22Rv1 (cell line): Measurements from ENCODE around the gene LUM.

Experiments used
- H3K27ac ChIP-seq: fragments of 450-650 bp; 2 replicates; pipeline ENCODE4 v1.5.1; 2017
- ZFX ChIP-seq: fragments of 450-650 bp; IDR thresholded peaks from 2 replicates; pipeline ENCODE4 v1.6.1; 2017; ENCODE audit warnings: antibody characterized with exemption, borderline replicate concordance
- TF ChIP-seq, protein P1 (sequence below): fragments of 450-650 bp; IDR thresholded peaks from 2 replicates; pipeline ENCODE4 v1.5.1; 2017; ENCODE audit warnings: mild to moderate bottlenecking

Gene LUM

GRCh38 chr12:91061091-91061490 is 50.2 kb downstream of the LUM start:
- H3K27ac ChIP-seq: no peak overlapping the region
- TF ChIP-seq, protein P1, sequence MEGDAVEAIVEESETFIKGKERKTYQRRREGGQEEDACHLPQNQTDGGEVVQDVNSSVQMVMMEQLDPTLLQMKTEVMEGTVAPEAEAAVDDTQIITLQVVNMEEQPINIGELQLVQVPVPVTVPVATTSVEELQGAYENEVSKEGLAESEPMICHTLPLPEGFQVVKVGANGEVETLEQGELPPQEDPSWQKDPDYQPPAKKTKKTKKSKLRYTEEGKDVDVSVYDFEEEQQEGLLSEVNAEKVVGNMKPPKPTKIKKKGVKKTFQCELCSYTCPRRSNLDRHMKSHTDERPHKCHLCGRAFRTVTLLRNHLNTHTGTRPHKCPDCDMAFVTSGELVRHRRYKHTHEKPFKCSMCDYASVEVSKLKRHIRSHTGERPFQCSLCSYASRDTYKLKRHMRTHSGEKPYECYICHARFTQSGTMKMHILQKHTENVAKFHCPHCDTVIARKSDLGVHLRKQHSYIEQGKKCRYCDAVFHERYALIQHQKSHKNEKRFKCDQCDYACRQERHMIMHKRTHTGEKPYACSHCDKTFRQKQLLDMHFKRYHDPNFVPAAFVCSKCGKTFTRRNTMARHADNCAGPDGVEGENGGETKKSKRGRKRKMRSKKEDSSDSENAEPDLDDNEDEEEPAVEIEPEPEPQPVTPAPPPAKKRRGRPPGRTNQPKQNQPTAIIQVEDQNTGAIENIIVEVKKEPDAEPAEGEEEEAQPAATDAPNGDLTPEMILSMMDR: no peak

DNA sequence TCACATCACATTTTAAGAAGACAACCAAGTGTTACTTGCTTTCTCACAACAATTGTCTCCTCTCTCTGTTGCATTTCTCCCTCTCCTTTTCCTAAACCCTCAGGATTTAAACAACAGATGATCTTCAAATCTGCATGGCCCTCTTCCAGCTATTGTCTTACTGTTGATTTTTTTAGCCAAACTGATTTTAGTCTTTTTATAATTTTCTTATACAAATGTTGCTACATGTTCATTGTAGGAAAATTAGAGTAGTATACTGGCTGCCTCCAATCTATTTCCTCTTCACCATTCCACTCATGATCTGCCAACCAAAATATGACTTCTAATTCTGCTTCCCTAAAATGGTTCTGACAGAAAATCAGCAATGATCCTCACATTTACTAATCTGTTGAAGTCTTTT is 52.1 kb downstream of the LUM start:
- H3K27ac ChIP-seq: no peak overlapping the region
- TF ChIP-seq ZFX: no peak
- TF ChIP-seq, protein P1: no peak

DNA sequence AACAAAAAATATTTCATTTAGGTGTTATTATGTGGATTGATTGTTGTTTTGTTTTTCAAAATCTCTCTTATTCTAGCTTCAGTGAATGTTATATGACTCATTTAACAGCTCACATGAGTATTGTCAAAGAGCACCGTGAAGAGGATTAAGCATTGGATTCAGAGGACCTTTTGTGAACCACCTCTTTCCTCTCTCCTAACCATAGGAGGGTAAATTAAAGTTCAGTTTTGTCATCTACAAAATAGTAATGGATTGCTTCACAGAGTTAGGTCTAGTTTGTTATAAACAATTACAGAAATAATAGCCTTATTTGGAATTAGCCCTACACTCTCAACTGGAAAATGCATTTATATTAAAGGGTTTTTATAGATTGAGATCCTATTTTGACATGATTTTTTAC is 52.5 kb downstream of the LUM start:
- H3K27ac ChIP-seq: no peak overlapping the region
- TF ChIP-seq, protein P1: no peak
- no peak for TF ChIP-seq ZFX

DNA sequence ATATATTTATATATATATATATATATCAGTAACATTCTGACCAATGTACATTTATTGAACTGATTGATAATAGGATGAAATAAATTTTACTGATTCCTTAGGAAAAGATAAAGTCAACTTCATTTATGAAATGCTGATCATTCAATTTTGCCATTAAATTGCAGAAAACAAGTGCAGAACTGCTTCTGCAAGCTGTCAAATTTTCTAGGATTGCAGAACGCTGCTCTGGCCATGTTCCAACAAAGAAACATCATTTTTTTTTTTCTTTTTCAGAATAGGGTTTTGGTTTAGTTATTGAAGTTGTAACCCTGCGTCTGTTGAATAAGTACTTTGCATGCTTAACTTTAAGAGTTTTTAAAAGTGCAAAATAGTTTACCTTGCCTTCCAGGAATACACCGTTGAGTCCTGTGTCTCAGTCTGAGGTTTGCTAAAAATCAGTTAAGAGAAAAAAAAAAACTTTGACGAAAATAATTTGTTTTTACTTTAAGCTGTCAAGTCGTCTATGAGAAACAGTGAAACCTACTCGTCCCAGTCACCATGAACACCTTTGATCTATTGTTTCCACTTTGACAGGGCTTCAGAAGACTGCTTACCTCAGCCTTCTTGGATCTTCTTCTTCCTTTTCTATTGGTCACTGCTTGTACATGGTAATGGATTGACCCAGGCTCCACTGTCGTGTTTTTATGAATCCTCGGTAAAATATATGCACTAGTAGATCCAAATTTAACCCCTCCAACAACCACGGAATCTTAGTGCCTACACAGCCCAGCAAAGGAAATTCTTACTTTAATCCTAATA is 53.7 kb downstream of the LUM start, which contains the start of gene KERA:
Gene KERA (minus strand): TSS at position 657 of the 798 bp plus-strand sequence. CDS start 1,743 bp downstream, outside the sequence.
- TF ChIP-seq ZFX: no peak
- TF ChIP-seq, protein P1: no peak
- no peak within 1 kb of the TSS for H3K27ac ChIP-seq

DNA sequence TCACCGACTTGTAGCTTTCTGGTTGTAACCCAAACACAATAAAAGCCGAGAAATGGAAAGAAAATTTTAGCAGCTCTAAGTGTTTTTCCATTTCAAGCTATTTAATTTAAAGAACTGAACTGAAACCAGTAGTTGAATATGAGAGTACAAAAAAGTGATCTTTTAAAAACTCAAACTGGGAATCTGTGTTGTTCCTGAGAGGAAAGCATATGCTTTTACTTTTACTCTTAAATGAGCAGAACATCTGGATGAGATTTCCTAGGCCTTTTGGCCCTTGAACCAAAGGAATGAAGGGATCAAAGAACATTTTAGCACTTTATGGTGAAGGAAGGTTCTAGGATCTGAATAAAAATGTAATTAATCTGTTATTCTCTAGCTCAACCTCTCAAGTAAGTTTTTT is 54.8 kb downstream of the LUM start:
- TF ChIP-seq, protein P1: no peak
- no peak for TF ChIP-seq ZFX
- no peak overlapping the region for H3K27ac ChIP-seq

DNA sequence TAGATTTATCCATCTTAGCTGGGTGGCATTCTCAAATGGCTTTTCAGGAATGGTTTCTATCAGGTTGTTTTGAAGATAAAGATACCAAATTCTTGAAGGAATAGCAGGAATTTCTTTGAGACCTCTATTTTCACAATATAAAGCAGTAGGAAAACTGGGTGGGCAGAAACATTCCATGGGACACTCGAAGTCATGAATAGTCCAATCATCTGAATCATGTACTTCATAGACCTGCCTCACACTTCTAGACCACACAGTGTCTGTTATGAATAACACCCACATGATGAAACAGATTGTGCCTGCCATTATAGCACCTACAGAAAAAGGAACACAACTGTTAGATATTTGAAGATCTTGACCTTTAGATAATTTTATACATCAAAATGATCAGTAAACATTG is 55.3 kb downstream of the LUM start:
- no peak overlapping the region for H3K27ac ChIP-seq
- TF ChIP-seq, protein P1: no peak
- TF ChIP-seq ZFX: no peak

- no peak overlapping the region for H3K27ac ChIP-seq
- no peak for TF ChIP-seq ZFX
- TF ChIP-seq, protein P1: no peak
Observed at GRCh38 chr12:91053951-91054715, 57.2 kb downstream of the LUM start.
